Sigmoid colon (tissue), 4 donors: Measurements from ENCODE around the gene HOXD3.

Source experiments
- CTCF ChIP-seq, 4 experiments: fragments of 450-650 bp in 3 of 4; fragments of 200-600 bp in 1 of 4; IDR thresholded peaks; one replicate each; pipeline ENCODE4 v1.5.1; 2016 to 2019; ENCODE audit warnings: antibody characterized with exemption in 4 of 4, mild to moderate bottlenecking in 3 of 4, moderate library complexity in 2 of 4
- EP300 ChIP-seq, 4 donors: sonication (generic); formaldehyde crosslinking; IDR thresholded peaks; one replicate each; pipeline ENCODE4 v1.6.1; 2017; ENCODE audit warnings: antibody characterized with exemption in 4 of 4
- POLR2A ChIP-seq, 2 donors: fragments of 450-650 bp; IDR thresholded peaks; one replicate each; pipeline ENCODE4 v1.6.1; 2016; ENCODE audit warnings: antibody characterized with exemption in 2 of 2, mild to moderate bottlenecking in 2 of 2, moderate library complexity in 2 of 2

- TF ChIP-seq CTCF (IDR thresholded peaks at IDR 0.05) = no peak
- TF ChIP-seq EP300 (IDR thresholded peaks at IDR 0.05) = no peak
- TF ChIP-seq POLR2A (IDR thresholded peaks at IDR 0.05) = no peak
These were observed 24.6 kb upstream of the HOXD3 start for GRCh38 chr2:176132205-176133171.
